ENCODE measurements around the gene TRIM38. TPM values are rescaled to one million over a fixed set of nuclear protein-coding genes. Genes with fewer than 3 reads are reported as not detected.

TRIM38 gene
- total and polyA plus RNA-seq, 2 of the 13 experiments (the other 11 are each of a cell fraction or from before 2014, with no cell fraction given): 2.5 to 3.1 TPM

GRCh38 chr6:26024651-26025046 is 62.0 kb downstream of the TRIM38 start (continued):
- TF ChIP-seq THYN1 (CRISPR knock-in tag; IDR thresholded peaks at IDR 0.05; ENCODE audit: borderline replicate concordance, low read depth): no peak

- WGBS (ENCODE audit: low lambda C conversion rate): 70% methylated on average over 17 of the region's 17 CpGs
- ATAC-seq: peak; percentile 5
- Histone ChIP-seq H3K4me3 (replicated peaks in 1 of 3; ENCODE audit: insufficient read depth in 1 of 3, low read depth in 2 of 3, low read length in 3 of 3) (peak overlapping the region in 2 of 3 experiments; percentile 71 to 80; a peak in 2 of 6 replicates), H3K9me3 (ENCODE audit: low read length) (no peaks in the 10 kb centered on the region), H3K9ac (ENCODE audit: insufficient read depth, low read depth, low read length) (peak overlapping the region; percentile 82; the same call in 1 of the 2 replicates), H3K27me3 (ENCODE audit: control insufficient read depth in 1 of 2, insufficient read depth in 2 of 2, low read length in 2 of 2) (no peaks in the 10 kb centered on the region; a peak in 2 of 5 replicates), H3K36me3 (replicated peaks in 1 of 2; ENCODE audit: control insufficient read depth in 1 of 2, insufficient read depth in 2 of 2, low read length in 2 of 2) (no peaks in the 10 kb centered on the region), H3K4me2 (ENCODE audit: low read depth, low read length) (peak overlapping the region; percentile 95), H2AFZ (ENCODE audit: low read length) (no peak overlapping the region), H3K27ac (ENCODE audit: extremely low read length, insufficient read depth, low read length) (peak overlapping the region; percentile 93), H3K79me2 (ENCODE audit: insufficient read depth, low read length) (no peaks in the 10 kb centered on the region), H4K20me1 (ENCODE audit: insufficient read depth, low read length) (no peaks in the 10 kb centered on the region), H3K4me1 (ENCODE audit: insufficient read depth, low read length) (peaks cover 71% of the 10 kb centered on the region)
- peak; percentile 63 for DNase-seq (ENCODE audit: low spot score)
- CTCF ChIA-PET (ENCODE audit: low intra/inter-chr PET ratio, low total read pairs): interaction anchor here (0.6 to 1.1 kb wide), 2 partner anchors 39 to 72 kb away, joined by 3 read pairs; no protein-coding TSS in a partner anchor
- intact Hi-C loops (cut with micrococcal nuclease; ENCODE audit: unreplicated experiment) (loop anchor here (10.0 kb wide), 1 partner anchor 510 kb away; the partner anchor contains the start of gene HMGN4), in situ Hi-C loops (cut with HindIII; ENCODE audit: extremely low pct_ligation_motif_present, low pct_unique_long_range_greater_than_20kb) (no loop called here)
- no TSS peak for BruUV-seq (replicated peaks)
- FAIRE-seq: no peak
- POLR2A ChIA-PET: interaction anchor here (1.1 to 12.3 kb wide), 12 partner anchors 15 to 191 kb away, joined by 3 to 322 read pairs (median 27); a partner anchor contains a TSS
- TF ChIP-seq ZNF775 (CRISPR knock-in tag; IDR thresholded peaks at IDR 0.05; ENCODE audit: borderline replicate concordance): no peak
- TF ChIP-seq TEAD3 (CRISPR knock-in tag; optimal IDR thresholded peaks at IDR 0.05; ENCODE audit: borderline replicate concordance): no peak
- TF ChIP-seq ZNF407 (CRISPR knock-in tag; IDR thresholded peaks at IDR 0.05; ENCODE audit: not compliant biosample characterization): no peak
- peak in 1 of 2 experiments; percentile 49; a peak in 3 of 4 replicates for TF ChIP-seq MAFK (conservative IDR thresholded peaks at IDR 0.05 in 1 of 2, IDR thresholded peaks at IDR 0.05 in 1 of 2; ENCODE audit: low read length in 2 of 2)
- peak; percentile 63 for TF ChIP-seq FOSL2 (CRISPR knock-in tag; IDR thresholded peaks at IDR 0.05)
- TF ChIP-seq ZFP1 (CRISPR knock-in tag; IDR thresholded peaks at IDR 0.05): 0 out of 2 replicates have a peak, but pooled peaks have one; percentile 21
- TF ChIP-seq NFE2L2 (IDR thresholded peaks at IDR 0.05; ENCODE audit: low read length): peak; percentile 80; the same call in 1 of the 2 replicates
- no peak for TF ChIP-seq SMARCC2 (IDR thresholded peaks at IDR 0.05)
- peak; percentile 77 for TF ChIP-seq ARID3A (IDR thresholded peaks at IDR 0.05; ENCODE audit: low read depth, low read length)
- TF ChIP-seq AGO2 (optimal IDR thresholded peaks at IDR 0.05; ENCODE audit: low read depth, low read length): no peak
These were observed 62.7 kb downstream of the TRIM38 start for GRCh38 chr6:26025047-26025893.
